ENCODE data around the gene CCDC69. TPM values are rescaled to one million over a fixed set of nuclear protein-coding genes. Genes with fewer than 3 reads are reported as not detected.

Gene CCDC69
- total RNA-seq, 1 experiment from 2014 or later: 0.08 TPM

Other genes starting within 250 kb of the CCDC69 start
- 3.3 and 4.0 TPM in 2 replicates for gene GPX3, start 203.5 kb downstream of the CCDC69 start, total RNA-seq (2014; rRNA removed; shearing (Covaris generic))
- 56.3 and 57.4 TPM in 2 replicates for gene TNIP1, start 143.1 kb downstream of the CCDC69 start, total RNA-seq (2014; rRNA removed; shearing (Covaris generic))
- 385 and 408 TPM in 2 replicates for gene ANXA6, start 66.3 kb downstream of the CCDC69 start, total RNA-seq (2014; rRNA removed; shearing (Covaris generic))
- 1.7 and 2.0 TPM in 2 replicates for gene GM2A, start 29.1 kb upstream of the CCDC69 start, total RNA-seq (2014; rRNA removed; shearing (Covaris generic))
- gene SLC36A3, start 79.7 kb upstream of the CCDC69 start, total RNA-seq (2014; rRNA removed; shearing (Covaris generic)): not detected in 2 replicates
- not detected in 2 replicates for gene SLC36A2, start 123.5 kb upstream of the CCDC69 start, total RNA-seq (2014; rRNA removed; shearing (Covaris generic))
- gene SLC36A1, start 223.5 kb upstream of the CCDC69 start, total RNA-seq (2014; rRNA removed; shearing (Covaris generic)): 9.0 and 9.1 TPM in 2 replicates